D721Med (cell line): ENCODE measurements around the gene CDH4.

Experiments used
- DNase-seq: peaks from one replicate; pipeline ENCODE4 v3.0.0; 2011; ENCODE audit warnings: low spot score; ENCODE audit not compliant: insufficient read length
- FAIRE-seq: peaks from 2 replicates; lab custom pipeline; 2011; peaks lifted over from hg19 to GRCh38; lab: Jason Lieb, UNC
- CTCF ChIP-seq: IDR thresholded peaks from 2 replicates; pipeline ENCODE4 v1.5.1; 2012; ENCODE audit warnings: mild to moderate bottlenecking, control low read depth; ENCODE audit not compliant: insufficient read depth; ENCODE audit errors: missing control alignments

CDH4 gene

DNA sequence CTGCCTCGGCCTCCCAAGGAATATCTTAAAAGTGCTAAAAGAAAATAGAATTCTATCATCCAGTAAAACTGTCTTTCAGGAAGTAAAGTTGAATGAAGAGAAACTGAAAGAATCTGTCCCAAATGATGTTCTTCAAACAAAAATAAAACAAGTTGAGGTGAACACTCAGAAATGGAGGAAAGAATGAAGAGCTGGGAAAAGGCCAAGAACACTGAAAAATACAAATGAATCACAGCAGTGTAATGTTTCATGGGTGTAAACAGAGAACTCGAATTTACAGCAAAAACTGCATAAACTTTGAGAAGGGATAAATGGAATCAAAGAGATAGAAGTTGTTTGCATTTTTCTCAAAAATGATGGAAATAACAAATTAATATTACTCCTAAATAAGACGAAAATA, 496.3 kb downstream of the CDH4 start:
- no peak for TF ChIP-seq CTCF
- no peak for DNase-seq
- FAIRE-seq = no peak

DNA sequence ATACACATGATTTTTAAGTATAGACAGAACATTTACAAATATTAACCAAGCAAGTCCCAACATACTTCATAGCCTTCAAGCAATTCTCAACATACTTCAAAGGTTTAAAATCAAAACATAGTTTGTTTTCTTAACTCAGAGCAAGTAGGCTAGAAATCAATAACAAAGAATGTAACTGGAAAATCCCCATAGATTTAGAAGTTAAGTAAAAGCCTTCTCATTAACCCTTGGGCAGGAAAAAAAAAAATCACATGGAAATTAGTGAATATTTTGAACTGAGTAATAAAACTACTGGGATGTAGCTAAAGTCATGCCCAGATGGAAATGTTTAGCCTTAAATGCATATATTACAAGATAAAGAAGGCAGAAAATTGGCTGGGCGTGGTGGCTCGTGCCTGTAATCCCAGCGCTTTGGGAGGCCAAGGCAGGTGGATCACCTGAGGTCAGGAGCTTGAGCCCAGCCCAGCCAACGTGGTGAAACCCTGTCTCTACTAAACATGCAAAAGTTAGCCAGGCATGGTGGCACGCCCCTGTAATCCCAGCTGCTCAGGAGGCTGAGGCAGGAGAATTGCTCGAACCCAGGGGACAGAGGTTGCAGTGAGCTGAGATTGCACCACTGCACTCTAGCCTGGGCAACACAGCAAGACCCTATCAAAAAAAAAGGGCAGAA, 497.5 kb downstream of the CDH4 start:
- TF ChIP-seq CTCF = no peak
- FAIRE-seq = no peak
- DNase-seq = no peak

DNA sequence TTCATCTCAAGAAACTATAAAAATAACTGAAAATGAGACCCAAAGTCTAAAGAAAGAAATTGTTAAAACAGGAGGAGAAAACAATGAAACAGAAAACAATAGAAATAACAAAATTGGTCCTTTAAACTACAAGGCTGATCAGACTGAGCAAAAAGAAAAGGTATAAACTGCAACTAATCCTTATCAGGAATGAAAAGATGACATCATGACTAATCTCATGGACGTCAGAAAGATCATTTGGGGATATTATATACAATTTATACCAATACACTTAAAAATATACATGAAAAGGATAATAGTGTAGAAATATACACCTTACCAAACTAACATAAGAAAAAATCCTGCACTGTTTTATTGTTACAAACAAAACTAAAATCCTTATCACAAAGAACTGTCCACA, 498.0 kb downstream of the CDH4 start:
- FAIRE-seq (no peak), DNase-seq (no peak)
- no peak for TF ChIP-seq CTCF

GRCh38 chr20:61752576-61752975, 500.5 kb downstream of the CDH4 start:
- TF ChIP-seq CTCF = no peak
- no peak for FAIRE-seq

GRCh38 chr20:61753316-61753942, 501.4 kb downstream of the CDH4 start:
- no peak for FAIRE-seq

More at GRCh38 chr20:61752576-61752975, 500.5 kb downstream of the CDH4 start:
- DNase-seq = no peak

DNA sequence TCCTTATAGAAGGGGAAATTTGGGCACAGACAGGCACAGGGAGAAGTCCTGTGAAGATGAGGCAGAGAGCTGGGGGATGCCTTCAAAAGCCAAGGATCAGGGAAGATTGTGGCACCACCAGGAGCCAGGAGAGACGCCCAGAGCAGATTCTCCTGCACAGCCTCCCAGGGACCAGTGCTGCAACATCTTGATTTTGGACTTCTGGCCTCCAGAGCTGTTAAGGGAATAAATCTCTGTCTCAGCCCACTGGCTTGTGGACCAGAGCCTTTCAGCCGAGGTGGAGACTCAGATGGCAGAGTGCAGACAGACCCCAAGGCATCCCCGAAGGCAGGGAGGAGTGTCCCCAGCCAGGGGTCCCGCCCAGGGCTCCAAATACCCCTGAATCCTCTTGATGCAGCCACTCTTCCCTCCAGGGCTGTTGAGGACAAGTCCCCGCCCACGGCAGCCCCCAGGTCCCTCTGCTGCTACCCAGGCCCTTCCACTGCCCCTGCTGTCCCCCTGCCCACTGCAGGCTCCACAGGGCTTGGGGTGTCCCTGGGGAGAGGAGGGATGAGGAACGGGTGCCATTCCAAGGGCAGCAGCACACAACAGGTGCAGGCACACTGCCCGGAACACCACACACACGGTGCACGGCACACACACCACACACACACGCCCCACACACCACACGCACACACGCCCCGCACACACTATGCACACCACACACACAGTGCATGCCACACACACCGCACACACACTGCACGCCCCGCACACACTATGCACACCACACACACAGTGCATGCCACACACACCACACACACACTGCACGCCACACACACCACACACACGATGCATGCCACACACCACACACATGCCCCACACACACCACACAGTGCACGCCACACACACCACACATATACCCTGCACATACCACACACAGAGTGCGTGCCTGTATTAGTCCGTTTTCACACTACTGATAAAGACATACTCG, 502.2 kb downstream of the CDH4 start:
- TF ChIP-seq CTCF = no peak
- no peak for DNase-seq
- FAIRE-seq = no peak

More at GRCh38 chr20:61753316-61753942, 501.4 kb downstream of the CDH4 start:
- TF ChIP-seq CTCF = no peak
- DNase-seq = no peak
